B cell (primary cell): ENCODE measurements around the gene ERC2.

Experiments
- CTCF ChIP-seq: fragments of 200-600 bp; IDR thresholded peaks from one replicate; pipeline ENCODE4 v1.8.0; 2022; ENCODE audit warnings: antibody characterized with exemption, mild to moderate bottlenecking
- EZH2 ChIP-seq: IDR thresholded peaks from 2 replicates; pipeline ENCODE4 v1.6.1; 2012; ENCODE audit warnings: borderline replicate concordance, low read depth, mild to moderate bottlenecking, moderate library complexity, low read length; ENCODE audit not compliant: insufficient read depth, poor library complexity, severe bottlenecking

GRCh38 chr3:56025326-56025725 is 442.9 kb downstream of the ERC2 start:
- TF ChIP-seq CTCF (no peak), EZH2 (no peak)
